Neural cell (in vitro differentiated cells): ENCODE data around the gene MTA1. TPM values are rescaled to one million over a fixed set of nuclear protein-coding genes. Genes with fewer than 3 reads are reported as not detected.
A peak's percentile ranks its signal among the peaks of the same experiment; 100 is the strongest.

Experiments used
- H2AFZ ChIP-seq: fragments of 200-600, 300-800 bp; sonication (generic), shearing (Covaris generic); 2 replicates; pipeline ENCODE4 v1.6.0; 2014; ENCODE audit warnings: low read depth, mild to moderate bottlenecking, antibody characterized with exemption, low read length, moderate library complexity
- H3F3A ChIP-seq: fragments of 200-600 bp; shearing (Covaris generic); 2 replicates; pipeline ENCODE4 v1.6.1; 2016; ENCODE audit warnings: mild to moderate bottlenecking, moderate library complexity, mixed read lengths, antibody characterized with exemption, low read length; ENCODE audit not compliant: insufficient read depth, poor library complexity, severe bottlenecking
- H3K27ac ChIP-seq: fragments of 200-600, 300-800 bp; sonication (generic), shearing (Covaris generic); 2 replicates; pipeline ENCODE4 v1.5.1; 2014; ENCODE audit warnings: mild to moderate bottlenecking, low read length, moderate library complexity
- H3K27me3 ChIP-seq: fragments of 300-800, 200-600 bp; sonication (generic), shearing (Covaris generic); 2 replicates; pipeline ENCODE4 v1.6.0; 2014; ENCODE audit warnings: mild to moderate bottlenecking, low read depth, low read length, moderate library complexity; ENCODE audit not compliant: insufficient read depth
- H3K36me3 ChIP-seq: fragments of 300-800, 200-600 bp; sonication (generic), shearing (Covaris generic); 2 replicates; pipeline ENCODE4 v1.5.1; 2014; ENCODE audit warnings: mild to moderate bottlenecking, antibody characterized with exemption, low read length, moderate library complexity; ENCODE audit not compliant: insufficient read depth
- H3K4me2 ChIP-seq: fragments of 300-800, 200-600 bp; sonication (generic), shearing (Covaris generic); 2 replicates; pipeline ENCODE4 v1.6.0; 2014; ENCODE audit warnings: mild to moderate bottlenecking, low read length
- H3K4me3 ChIP-seq: fragments of 300-800, 200-600 bp; sonication (generic), shearing (Covaris generic); 2 replicates; pipeline ENCODE4 v1.5.1; 2014; ENCODE audit warnings: mild to moderate bottlenecking, low read length, moderate library complexity
- H3K79me2 ChIP-seq: fragments of 200-600 bp; shearing (Covaris generic); replicated peaks from 2 replicates; pipeline ENCODE4 v1.6.0; 2014; ENCODE audit warnings: mild to moderate bottlenecking, low read length, moderate library complexity; ENCODE audit not compliant: insufficient read depth
- H3K9ac ChIP-seq: fragments of 300-800, 200-600 bp; sonication (generic), shearing (Covaris generic); 2 replicates; pipeline ENCODE4 v1.6.1; 2016; ENCODE audit warnings: mild to moderate bottlenecking, low read length, mixed read lengths
- H3K9me2 ChIP-seq: fragments of 200-600 bp; shearing (Covaris generic); 2 replicates; pipeline ENCODE4 v1.6.1; 2016; ENCODE audit warnings: mild to moderate bottlenecking, low read length, mixed read lengths; ENCODE audit not compliant: insufficient read depth
- H3K9me3 ChIP-seq: fragments of 200-600, 300-800 bp; sonication (generic), shearing (Covaris generic); 2 replicates; pipeline ENCODE4 v1.6.1; 2016; ENCODE audit warnings: mild to moderate bottlenecking, mixed run types, low read length, moderate library complexity, mixed read lengths
- H4K20me1 ChIP-seq: fragments of 200-600 bp; shearing (Covaris generic); 2 replicates; pipeline ENCODE4 v1.6.1; 2016; ENCODE audit warnings: mild to moderate bottlenecking, mixed run types; ENCODE audit not compliant: insufficient read depth
- CTCF ChIP-seq: fragments of 450-650 bp; IDR thresholded peaks from 2 replicates; pipeline ENCODE4 v1.5.1; 2014; ENCODE audit warnings: antibody characterized with exemption, mild to moderate bottlenecking, moderate library complexity; ENCODE audit not compliant: poor library complexity, severe bottlenecking
- EP300 ChIP-seq: fragments of 450-650 bp; conservative IDR thresholded peaks from 2 replicates; pipeline ENCODE4 v1.6.1; 2014; ENCODE audit warnings: antibody characterized with exemption, mild to moderate bottlenecking, moderate library complexity; ENCODE audit not compliant: poor library complexity, severe bottlenecking
- EZH2 ChIP-seq: fragments of 200-600, 300-800 bp; shearing (Covaris generic), sonication (generic); IDR thresholded peaks from 2 replicates; pipeline ENCODE4 v1.6.1; 2014; ENCODE audit warnings: antibody characterized with exemption, low read length, borderline replicate concordance, mild to moderate bottlenecking; ENCODE audit not compliant: insufficient read depth, poor library complexity, severe bottlenecking
- MXI1 ChIP-seq: fragments of 450-650 bp; conservative IDR thresholded peaks from 2 replicates; pipeline ENCODE4 v1.6.1; 2014; ENCODE audit warnings: antibody characterized with exemption, mild to moderate bottlenecking; ENCODE audit not compliant: poor library complexity, severe bottlenecking
- POLR2AphosphoS5 ChIP-seq: IDR thresholded peaks from 2 replicates; pipeline ENCODE4 v1.6.1; 2012
- RAD21 ChIP-seq: fragments of 450-650 bp; conservative IDR thresholded peaks from 2 replicates; pipeline ENCODE4 v1.6.1; 2014; ENCODE audit warnings: antibody characterized with exemption, mild to moderate bottlenecking, moderate library complexity
- REST ChIP-seq: IDR thresholded peaks from 2 replicates; pipeline ENCODE4 v1.6.1; 2012; ENCODE audit warnings: borderline replicate concordance
- SMC3 ChIP-seq: fragments of 450-650 bp; conservative IDR thresholded peaks from 2 replicates; pipeline ENCODE4 v1.6.1; 2014; ENCODE audit warnings: antibody characterized with exemption, mild to moderate bottlenecking, moderate library complexity; ENCODE audit not compliant: poor library complexity
- TAF1 ChIP-seq: IDR thresholded peaks from 2 replicates; pipeline ENCODE4 v1.6.1; 2012; ENCODE audit warnings: low read depth
- polyA plus RNA-seq: library from polyadenylated mRNA; depleted of rRNA; stranded (reverse); fragments of >200 nt; gene quantifications from 2 replicates; pipeline ENCODE4 v1.2.3, GENCODE V29; 2014

MTA1 gene
- polyA plus RNA-seq, 1 donor from 2014 or later, result 94.0 TPM

- Histone ChIP-seq H3K27ac (no peak overlapping the region), H4K20me1 (no peaks in the 10 kb centered on the region), H3K79me2 (no peaks in the 10 kb centered on the region), H3K4me3 (peak overlapping the region; percentile 91), H3K9me3 (no peaks in the 10 kb centered on the region), H3K27me3 (no peaks in the 10 kb centered on the region), H3K9me2 (no peaks in the 10 kb centered on the region), H3K36me3 (no peaks in the 10 kb centered on the region), H3F3A (no peaks in the 10 kb centered on the region), H2AFZ (no peak overlapping the region), H3K4me2 (peak overlapping the region; percentile 88), H3K9ac (no peak overlapping the region)
- no peak for TF ChIP-seq SMC3
- no peak for TF ChIP-seq TAF1
- TF ChIP-seq RAD21, result no peak
- no peak for TF ChIP-seq REST
- no peak for TF ChIP-seq CTCF
- no peak for TF ChIP-seq POLR2AphosphoS5
- no peak for TF ChIP-seq EP300
- no peak for TF ChIP-seq MXI1
- no peak for TF ChIP-seq EZH2
These were observed 20.2 kb upstream of the MTA1 start for GRCh38 chr14:105399466-105399775.

GRCh38 chr14:105400016-105400415 lies 19.6 kb upstream of the MTA1 start:
- Histone ChIP-seq H3K4me3 (peak overlapping the region; percentile 91), H2AFZ (no peak overlapping the region), H3K27ac (no peak overlapping the region), H3K27me3 (no peaks in the 10 kb centered on the region), H3K4me2 (no peak overlapping the region), H3K9me2 (no peaks in the 10 kb centered on the region), H3K36me3 (no peaks in the 10 kb centered on the region), H3K79me2 (no peaks in the 10 kb centered on the region), H3K9me3 (no peaks in the 10 kb centered on the region), H4K20me1 (no peaks in the 10 kb centered on the region), H3K9ac (no peak overlapping the region), H3F3A (no peaks in the 10 kb centered on the region)
- TF ChIP-seq EP300 (no peak), MXI1 (no peak)

GRCh38 chr14:105401699-105402098 lies 17.9 kb upstream of the MTA1 start:
- Histone ChIP-seq H3K9me3 (no peaks in the 10 kb centered on the region), H3K27me3 (no peaks in the 10 kb centered on the region), H3K27ac (no peak overlapping the region), H4K20me1 (no peaks in the 10 kb centered on the region), H3K4me2 (no peak overlapping the region), H3K79me2 (no peaks in the 10 kb centered on the region), H3K36me3 (no peaks in the 10 kb centered on the region), H2AFZ (no peak overlapping the region), H3K9ac (no peak overlapping the region), H3K4me3 (no peak overlapping the region), H3K9me2 (no peaks in the 10 kb centered on the region), H3F3A (no peaks in the 10 kb centered on the region)
- TF ChIP-seq EP300 (no peak), TAF1 (no peak)
